Activated naive CD4-positive, alpha-beta T cell (primary cell): ENCODE results near the gene DTD1.

Experiments used
- DNase-seq, 4 experiments: peaks; one replicate each; lab custom pipeline; 2025; lab: John Stamatoyannopoulos, UW

Gene DTD1

GRCh38 chr20:18794428-18794787, 206.6 kb downstream of the DTD1 start:
- DNase-seq: no peak

GRCh38 chr20:18795366-18795765, 207.5 kb downstream of the DTD1 start:
- DNase-seq: no peak

- no peak for DNase-seq
Measured at GRCh38 chr20:18796282-18796833, 208.5 kb downstream of the DTD1 start.

GRCh38 chr20:18801516-18801915, 213.7 kb downstream of the DTD1 start:
- no peak for DNase-seq

DNA sequence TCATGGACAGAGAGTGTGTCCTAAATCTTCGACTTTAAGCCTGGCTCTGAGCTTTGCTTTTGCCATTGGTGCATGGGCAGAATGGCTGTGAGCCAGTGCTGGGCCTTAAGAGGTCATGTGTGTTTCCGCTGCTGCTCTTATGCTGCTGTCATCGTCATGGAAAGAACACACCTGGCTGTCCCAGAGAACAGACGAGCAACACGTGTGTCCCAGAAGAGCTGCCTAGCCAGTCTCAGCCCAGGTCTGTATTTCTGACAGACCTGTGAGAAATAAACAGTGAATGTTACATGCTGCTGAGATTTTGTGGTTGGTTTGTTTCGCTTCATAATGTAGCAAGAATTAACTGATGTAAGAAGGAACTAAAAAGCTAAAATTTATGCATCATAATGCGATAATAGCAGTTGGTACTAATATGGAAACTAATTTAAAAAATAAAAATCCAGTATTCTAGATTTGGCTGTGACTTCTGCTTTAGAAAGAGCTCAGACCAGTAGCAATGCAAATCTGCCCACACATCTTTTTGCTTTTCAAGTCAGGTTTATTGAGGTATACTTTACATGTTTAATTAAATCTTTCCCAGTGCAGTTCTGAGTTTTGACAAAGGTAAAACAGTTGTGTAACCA, 214.3 kb downstream of the DTD1 start:
- no peak for DNase-seq

GRCh38 chr20:18805881-18806280, 218.0 kb downstream of the DTD1 start:
- DNase-seq: no peak

GRCh38 chr20:18808712-18809111, 220.9 kb downstream of the DTD1 start:
- DNase-seq: no peak

GRCh38 chr20:18811186-18811585, 223.3 kb downstream of the DTD1 start:
- no peak for DNase-seq

- DNase-seq: no peak
Measured at GRCh38 chr20:18811904-18812303, 224.1 kb downstream of the DTD1 start.

- DNase-seq: no peak
Measured at GRCh38 chr20:18813483-18813882, 225.6 kb downstream of the DTD1 start, which contains the start of gene SCP2D1. Gene SCP2D1, plus strand, starts transcription at chr20:18813783. Its CDS starts 33 bp downstream, at chr20:18813816.

GRCh38 chr20:18815194-18815942, 227.5 kb downstream of the DTD1 start:
- DNase-seq: no peak
